OCI-LY7 (cell line): ENCODE measurements around the gene ANO4. TPM values are rescaled to one million over a fixed set of nuclear protein-coding genes. Genes with fewer than 3 reads are reported as not detected.

Source experiments
- BruUV-seq: library from RNA; stranded (reverse); fragments of 400-500 nt; replicated peaks from 2 replicates; lab custom pipeline; 2021; lab: Mats Ljungman, UMichigan
- CTCF ChIA-PET: fragments of 300-600 bp; sonication (Branson Sonifier 250); formaldehyde crosslinking; loops from one replicate; lab custom pipeline; 2022; ENCODE audit warnings: antibody characterized with exemption; ENCODE audit not compliant: unreplicated experiment; lab: Charles Lee
- POLR2A ChIA-PET: fragments of 300-600 bp; sonication (Branson Sonifier 250); formaldehyde crosslinking; loops from one replicate; lab custom pipeline; 2022; ENCODE audit warnings: antibody characterized with exemption; lab: Charles Lee
- DNase-seq: peaks from one replicate; pipeline ENCODE4 v3.0.0-alpha.2; 2015; ENCODE audit warnings: low spot score
- H2AFZ ChIP-seq: fragments of 200-600 bp; sonication (generic), shearing (Covaris generic); 2 replicates; pipeline ENCODE4 v1.6.1; 2014; ENCODE audit warnings: mild to moderate bottlenecking, antibody characterized with exemption, low read length, moderate library complexity
- H3K27ac ChIP-seq: fragments of 200-600 bp; sonication (generic); 2 replicates; pipeline ENCODE4 v1.5.1; 2014; ENCODE audit warnings: mixed run types, low read depth, mild to moderate bottlenecking, moderate library complexity, low read length, inconsistent platforms; ENCODE audit not compliant: poor library complexity, severe bottlenecking
- H3K36me3 ChIP-seq: fragments of 200-600 bp; sonication (generic); 2 replicates; pipeline ENCODE4 v1.6.1; 2014; ENCODE audit warnings: mild to moderate bottlenecking, antibody characterized with exemption, low read length, moderate library complexity, mixed read lengths; ENCODE audit not compliant: insufficient read depth
- H3K4me1 ChIP-seq: fragments of 200-600 bp; sonication (generic); 2 replicates; pipeline ENCODE4 v1.5.1; 2014; ENCODE audit warnings: mild to moderate bottlenecking, low read length; ENCODE audit not compliant: insufficient read depth, poor library complexity, severe bottlenecking
- H3K4me2 ChIP-seq: fragments of 200-600 bp; sonication (generic); 2 replicates; pipeline ENCODE4 v1.6.1; 2014; ENCODE audit warnings: mild to moderate bottlenecking, low read length
- H3K4me3 ChIP-seq: fragments of 200-600 bp; sonication (generic); 2 replicates; pipeline ENCODE4 v1.5.1; 2014; ENCODE audit warnings: mild to moderate bottlenecking, low read depth, low read length; ENCODE audit not compliant: poor library complexity, severe bottlenecking
- H3K79me2 ChIP-seq: fragments of 200-600 bp; sonication (generic); 2 replicates; pipeline ENCODE4 v1.6.1; 2016; ENCODE audit warnings: low read depth, mild to moderate bottlenecking, low read length, moderate library complexity, mixed read lengths; ENCODE audit not compliant: insufficient read depth
- H3K9me2 ChIP-seq: fragments of 200-600 bp; sonication (generic); 2 replicates; pipeline ENCODE4 v1.6.1; 2016; ENCODE audit warnings: mild to moderate bottlenecking, low read length, mixed read lengths; ENCODE audit not compliant: insufficient read depth
- H3K9me3 ChIP-seq: fragments of 200-600 bp; sonication (generic); 2 replicates; pipeline ENCODE4 v1.6.1; 2014; ENCODE audit warnings: mild to moderate bottlenecking, mixed run types, low read length, mixed read lengths
- H4K20me1 ChIP-seq: fragments of 200-600 bp; sonication (generic); 2 replicates; pipeline ENCODE4 v1.6.1; 2014; ENCODE audit warnings: mild to moderate bottlenecking, antibody characterized with exemption, low read length, moderate library complexity, mixed read lengths; ENCODE audit not compliant: insufficient read depth
- CTCF ChIP-seq: fragments of 200-600 bp; sonication (generic); conservative IDR thresholded peaks from 2 replicates; pipeline ENCODE4 v1.5.1; 2014; ENCODE audit warnings: mild to moderate bottlenecking, antibody characterized with exemption, low read length, moderate library complexity, mixed read lengths
- EZH2phosphoT487 ChIP-seq: fragments of 200-600 bp; sonication (generic); IDR thresholded peaks from 2 replicates; pipeline ENCODE4 v1.6.1; 2018; ENCODE audit warnings: low read depth, borderline replicate concordance, mild to moderate bottlenecking, mixed run types, antibody characterized with exemption, low read length, moderate library complexity, mixed read lengths
- intact Hi-C: fragments of 100-400 bp; cut with micrococcal nuclease; formaldehyde crosslinking; loops from one replicate; pipeline ENCODE4 v1.10.0; 2022; ENCODE audit not compliant: unreplicated experiment
- total RNA-seq, 2 experiments: library from RNA; depleted of rRNA in 1 of 2; stranded (reverse); fragments of >200 nt in 1 of 2; shearing (Covaris generic) in 1 of 2; gene quantifications; 2 replicates each; pipeline ENCODE4 v1.2.3, GENCODE V29; 2014 to 2022

Gene ANO4
- total RNA-seq, 2 experiments from 2014 or later, result not detected

GRCh38 chr12:101051151-101051550, 256.6 kb downstream of the ANO4 start:
- Histone ChIP-seq H4K20me1 (no peaks in the 10 kb centered on the region), H3K79me2 (no peaks in the 10 kb centered on the region), H3K9me2 (no peaks in the 10 kb centered on the region), H3K27ac (no peak overlapping the region), H3K9me3 (no peaks in the 10 kb centered on the region), H3K4me2 (no peak overlapping the region), H3K36me3 (no peaks in the 10 kb centered on the region), H2AFZ (no peak overlapping the region), H3K4me3 (no peak overlapping the region), H3K4me1 (no peaks in the 10 kb centered on the region)
- POLR2A ChIA-PET, result no interaction called here
- intact Hi-C loops, result no loop called here
- CTCF ChIA-PET, result no interaction called here
- BruUV-seq, result no TSS peak
- TF ChIP-seq EZH2phosphoT487, result no peak
- TF ChIP-seq CTCF, result no peak
- no peak for DNase-seq

GRCh38 chr12:101051901-101052550, 257.4 kb downstream of the ANO4 start:
- H3K4me1 ChIP-seq, result no peaks in the 10 kb centered on the region
- TF ChIP-seq EZH2phosphoT487 (no peak), CTCF (no peak)
- H3K36me3 ChIP-seq, result no peaks in the 10 kb centered on the region
- H3K79me2 ChIP-seq, result no peaks in the 10 kb centered on the region
- no peak overlapping the region for H3K27ac ChIP-seq
- no peak overlapping the region for H3K4me3 ChIP-seq
- no peaks in the 10 kb centered on the region for H4K20me1 ChIP-seq
- DNase-seq, result no peak
- H3K9me3 ChIP-seq, result no peaks in the 10 kb centered on the region
- no peaks in the 10 kb centered on the region for H3K9me2 ChIP-seq
- BruUV-seq, result no TSS peak
- H2AFZ ChIP-seq, result no peak overlapping the region
- CTCF ChIA-PET, result no interaction called here
- POLR2A ChIA-PET, result no interaction called here
- H3K4me2 ChIP-seq, result no peak overlapping the region
- intact Hi-C loops, result no loop called here

- no peak for DNase-seq
- no TSS peak for BruUV-seq
- H2AFZ ChIP-seq, result no peak overlapping the region
- no peak overlapping the region for H3K4me2 ChIP-seq
- TF ChIP-seq CTCF (no peak), EZH2phosphoT487 (no peak)
- no peak overlapping the region for H3K27ac ChIP-seq
- H3K4me1 ChIP-seq, result no peaks in the 10 kb centered on the region
- ChIA-PET POLR2A (interaction anchor here (0.6 kb wide), 1 partner anchor 459 kb away, joined by 3 read pairs; no protein-coding TSS in a partner anchor), CTCF (no interaction called here)
- no peaks in the 10 kb centered on the region for H3K9me3 ChIP-seq
- H3K36me3 ChIP-seq, result no peaks in the 10 kb centered on the region
- H4K20me1 ChIP-seq, result no peaks in the 10 kb centered on the region
- no peaks in the 10 kb centered on the region for H3K9me2 ChIP-seq
- H3K4me3 ChIP-seq, result no peak overlapping the region
- intact Hi-C loops, result no loop called here
- H3K79me2 ChIP-seq, result no peaks in the 10 kb centered on the region
These were observed 258.6 kb downstream of the ANO4 start for GRCh38 chr12:101053203-101053602.
